ENCODE results near the gene DNAJC16. TPM values are rescaled to one million over a fixed set of nuclear protein-coding genes. Genes with fewer than 3 reads are reported as not detected.
"Not testable (repeated sequence)": the region's sequence is repeated elsewhere in the genome, so short reads cannot be mapped to it uniquely, and the experiment has no call there.

The DNAJC16 gene
- total and polyA plus RNA-seq, 3 donors from 2014 or later = 19.9 to 32.1 (median 24.3) TPM

GRCh38 chr1:15598436-15598835 lies 71.8 kb downstream of the DNAJC16 start:
- no peaks in the 10 kb centered on the region for H3K36me3 ChIP-seq (ENCODE audit: low read depth, missing control alignments)
- no peak overlapping the region for H3K4me3 ChIP-seq
- H3K9me3 ChIP-seq = no peaks in the 10 kb centered on the region
- H3K27me3 ChIP-seq = no peaks in the 10 kb centered on the region
- H3K27ac ChIP-seq = no peak overlapping the region
- DNase-seq = no peak
- WGBS, 2 donors = 46 to 55% methylated on average over 2 of the region's 2 CpGs
- peaks cover 3% of the 10 kb centered on the region for H3K4me1 ChIP-seq
- intact Hi-C loops (cut with DNase I; ENCODE audit: low total_unique reads) = no loop called here
- TF ChIP-seq POLR2A (IDR thresholded peaks at IDR 0.05) = no peak
- TF ChIP-seq CTCF (IDR thresholded peaks at IDR 0.05) = no peak

GRCh38 chr1:15603050-15603965 lies 76.7 kb downstream of the DNAJC16 start:
- H3K27ac ChIP-seq = peak overlapping the region; percentile 72 to 79
- 2% methylated on average over 14 to 52 of the region's 56 CpGs for WGBS, 2 donors

GRCh38 chr1:15603966-15604282 lies 77.3 kb downstream of the DNAJC16 start:
- H3K36me3 ChIP-seq (ENCODE audit: low read depth, missing control alignments); H3K4me1 ChIP-seq; H3K9me3 ChIP-seq; DNase-seq; H3K27me3 ChIP-seq; intact Hi-C loops (cut with DNase I; ENCODE audit: low total_unique reads): not testable (repeated sequence)
- peak overlapping the region; percentile 72 to 79 for H3K27ac ChIP-seq
- WGBS, 2 donors = 45 to 46% methylated on average over 13 of the region's 13 CpGs
- peak overlapping the region; percentile 68 to 77 for H3K4me3 ChIP-seq

More at GRCh38 chr1:15603050-15603965, 76.7 kb downstream of the DNAJC16 start:
- H3K9me3 ChIP-seq = no peaks in the 10 kb centered on the region
- H3K36me3 ChIP-seq (ENCODE audit: low read depth, missing control alignments) = no peaks in the 10 kb centered on the region
- H3K4me3 ChIP-seq = peak overlapping the region; percentile 68 to 77
- TF ChIP-seq CTCF (IDR thresholded peaks at IDR 0.05) = no peak
- peak; percentile 55 for TF ChIP-seq POLR2A (IDR thresholded peaks at IDR 0.05)
- no peaks in the 10 kb centered on the region for H3K4me1 ChIP-seq
- intact Hi-C loops (cut with DNase I; ENCODE audit: low total_unique reads) = no loop called here
- DNase-seq = peak; percentile 98
- H3K27me3 ChIP-seq = no peaks in the 10 kb centered on the region

- 72 to 85% methylated on average over 10 to 21 of the region's 21 CpGs for WGBS, 2 donors
- H3K27me3 ChIP-seq; DNase-seq; H3K4me1 ChIP-seq; H3K9me3 ChIP-seq; intact Hi-C loops (cut with DNase I; ENCODE audit: low total_unique reads); H3K36me3 ChIP-seq (ENCODE audit: low read depth, missing control alignments): not testable (repeated sequence)
- H3K4me3 ChIP-seq = peak overlapping the region in 1 of 2 donors; percentile 77
- H3K27ac ChIP-seq = peak overlapping the region in 1 of 2 donors; percentile 79
These were observed 77.8 kb downstream of the DNAJC16 start for GRCh38 chr1:15604400-15604799.

GRCh38 chr1:15605398-15606383 lies 79.0 kb downstream of the DNAJC16 start:
- intact Hi-C loops (cut with DNase I; ENCODE audit: low total_unique reads) = no loop called here
- H3K27me3 ChIP-seq = no peaks in the 10 kb centered on the region
- H3K4me3 ChIP-seq = no peak overlapping the region
- DNase-seq = no peak
- H3K36me3 ChIP-seq (ENCODE audit: low read depth, missing control alignments) = no peaks in the 10 kb centered on the region
- no peak overlapping the region for H3K27ac ChIP-seq
- H3K9me3 ChIP-seq = no peaks in the 10 kb centered on the region
- no peaks in the 10 kb centered on the region for H3K4me1 ChIP-seq
- TF ChIP-seq POLR2A (IDR thresholded peaks at IDR 0.05) = no peak
- WGBS, 2 donors = 80 to 87% methylated on average over 11 of the region's 11 CpGs

- no peak overlapping the region for H3K4me3 ChIP-seq
- H3K27ac ChIP-seq = no peak overlapping the region
- H3K4me1 ChIP-seq = no peaks in the 10 kb centered on the region
- 88 to 90% methylated on average over 7 of the region's 7 CpGs for WGBS, 2 donors
- no peaks in the 10 kb centered on the region for H3K27me3 ChIP-seq
- no peaks in the 10 kb centered on the region for H3K36me3 ChIP-seq (ENCODE audit: low read depth, missing control alignments)
- DNase-seq = no peak
- no peaks in the 10 kb centered on the region for H3K9me3 ChIP-seq
- intact Hi-C loops (cut with DNase I; ENCODE audit: low total_unique reads) = no loop called here
- TF ChIP-seq CTCF (IDR thresholded peaks at IDR 0.05) (no peak), POLR2A (IDR thresholded peaks at IDR 0.05) (no peak)
These were observed 83.0 kb downstream of the DNAJC16 start for GRCh38 chr1:15609631-15610030.
